GM10847 (cell line): ENCODE measurements around the gene TRPM2.

Experiments
- POLR2A ChIP-seq: IDR thresholded peaks from 2 replicates; pipeline ENCODE4 v1.6.1; 2011; ENCODE audit not compliant: insufficient read length; ENCODE audit errors: extremely low read depth

TRPM2 gene

GRCh38 chr21:44317871-44318270, 35.5 kb upstream of the TRPM2 start:
- TF ChIP-seq POLR2A, result no peak

- TF ChIP-seq POLR2A, result no peak
These were observed 34.7 kb upstream of the TRPM2 start for GRCh38 chr21:44318489-44319285.

GRCh38 chr21:44319407-44320065, 33.9 kb upstream of the TRPM2 start:
- no peak for TF ChIP-seq POLR2A

GRCh38 chr21:44320847-44321246, 32.6 kb upstream of the TRPM2 start:
- TF ChIP-seq POLR2A, result no peak

GRCh38 chr21:44321846-44322450, 31.5 kb upstream of the TRPM2 start:
- no peak for TF ChIP-seq POLR2A

- TF ChIP-seq POLR2A, result no peak
These were observed 30.6 kb upstream of the TRPM2 start for GRCh38 chr21:44322621-44323325.

- no peak for TF ChIP-seq POLR2A
These were observed 29.8 kb upstream of the TRPM2 start for GRCh38 chr21:44323591-44323990.

- TF ChIP-seq POLR2A, result no peak
These were observed 29.1 kb upstream of the TRPM2 start for GRCh38 chr21:44324106-44324853.

GRCh38 chr21:44324854-44325107, 28.6 kb upstream of the TRPM2 start:
- TF ChIP-seq POLR2A, result no peak

- TF ChIP-seq POLR2A, result no peak
These were observed 27.8 kb upstream of the TRPM2 start for GRCh38 chr21:44325386-44326271.

GRCh38 chr21:44326272-44326647, 27.2 kb upstream of the TRPM2 start:
- no peak for TF ChIP-seq POLR2A

- TF ChIP-seq POLR2A, result no peak
These were observed 26.5 kb upstream of the TRPM2 start for GRCh38 chr21:44326716-44327602.

GRCh38 chr21:44327603-44327974, 25.8 kb upstream of the TRPM2 start:
- TF ChIP-seq POLR2A, result no peak
